SK-N-SH treated with all-trans-retinoic acid at 6 μM for 48 hours (cell line): ENCODE data around the gene LRRC56.

Source experiments
- ATAC-seq: fragments of 200-7000 bp; cut with Tn5 transposase; 3 replicates; pipeline ENCODE4 v1.9.1; 2020; ENCODE audit warnings: mild to moderate bottlenecking, moderate library complexity
- ARNTL ChIP-seq: fragments of 450-650 bp; formaldehyde crosslinking; IDR thresholded peaks from 2 replicates; pipeline ENCODE4 v1.5.0; 2020; ENCODE audit warnings: low read depth, mild to moderate bottlenecking, moderate library complexity, borderline replicate concordance
- BACH2 ChIP-seq: fragments of 250-450 bp; sonication (Bioruptor Pico); IDR thresholded peaks from 2 replicates; pipeline ENCODE4 v1.9.0; 2021; ENCODE audit warnings: mild to moderate bottlenecking, borderline replicate concordance
- CREB5 ChIP-seq: fragments of 250-450 bp; sonication (Bioruptor Pico); IDR thresholded peaks from 2 replicates; pipeline ENCODE4 v1.5.1; 2020; ENCODE audit warnings: low read depth, mild to moderate bottlenecking, moderate library complexity
- CSDC2 ChIP-seq: fragments of 250-450 bp; sonication (Bioruptor Pico); IDR thresholded peaks from 2 replicates; pipeline ENCODE4 v1.5.0; 2020; ENCODE audit warnings: mild to moderate bottlenecking, moderate library complexity
- ESRRG ChIP-seq: fragments of 250-450 bp; sonication (Bioruptor Pico); IDR thresholded peaks from 2 replicates; pipeline ENCODE4 v1.6.1; 2021; ENCODE audit warnings: mild to moderate bottlenecking
- GLIS3 ChIP-seq: fragments of 250-450 bp; sonication (Bioruptor Pico); IDR thresholded peaks from 2 replicates; pipeline ENCODE4 v1.5.0; 2020; ENCODE audit warnings: mild to moderate bottlenecking, moderate library complexity
- ISL1 ChIP-seq: fragments of 250-450 bp; sonication (Bioruptor Pico); IDR thresholded peaks from 2 replicates; pipeline ENCODE4 v2.1.2; 2022; ENCODE audit warnings: mild to moderate bottlenecking, moderate library complexity
- OSR1 ChIP-seq: fragments of 250-450 bp; sonication (Bioruptor Pico); IDR thresholded peaks from 2 replicates; pipeline ENCODE4 v1.8.0; 2022; ENCODE audit warnings: moderate library complexity, mild to moderate bottlenecking, inconsistent platforms
- POU6F1 ChIP-seq: fragments of 250-450 bp; sonication (Bioruptor Pico); IDR thresholded peaks from 2 replicates; pipeline ENCODE4 v1.8.0; 2021; ENCODE audit warnings: low read depth, mild to moderate bottlenecking, moderate library complexity, borderline replicate concordance
- PPARA ChIP-seq: fragments of 250-450 bp; sonication (Bioruptor Pico); IDR thresholded peaks from 2 replicates; pipeline ENCODE4 v1.5.0; 2020; ENCODE audit warnings: mild to moderate bottlenecking, borderline replicate concordance
- SNAI2 ChIP-seq: fragments of 250-450 bp; sonication (Bioruptor Pico); IDR thresholded peaks from 2 replicates; pipeline ENCODE4 v1.5.0; 2020; ENCODE audit warnings: mild to moderate bottlenecking, moderate library complexity
- TCF4 ChIP-seq: fragments of 250-450 bp; sonication (Bioruptor Pico); IDR thresholded peaks from 2 replicates; pipeline ENCODE4 v1.8.0; 2021; ENCODE audit warnings: mild to moderate bottlenecking, moderate library complexity, borderline replicate concordance
- TOX ChIP-seq: fragments of 250-450 bp; sonication (Bioruptor Pico); IDR thresholded peaks from 2 replicates; pipeline ENCODE4 v1.8.0; 2021; ENCODE audit warnings: mild to moderate bottlenecking, moderate library complexity, borderline replicate concordance
- TSHZ2 ChIP-seq: fragments of 250-450 bp; sonication (Bioruptor Pico); IDR thresholded peaks from 2 replicates; pipeline ENCODE4 v1.5.0; 2020; ENCODE audit warnings: mild to moderate bottlenecking, moderate library complexity
- ZC3H10 ChIP-seq: fragments of 250-450 bp; sonication (Bioruptor Pico); IDR thresholded peaks from 2 replicates; pipeline ENCODE4 v1.5.1; 2021; ENCODE audit warnings: mild to moderate bottlenecking, moderate library complexity
- ZFP3 ChIP-seq: fragments of 250-450 bp; sonication (Bioruptor Pico); IDR thresholded peaks from 2 replicates; pipeline ENCODE4 v1.5.0; 2020; ENCODE audit warnings: mild to moderate bottlenecking, moderate library complexity
- ZNF565 ChIP-seq: fragments of 450-650 bp; formaldehyde crosslinking; conservative IDR thresholded peaks from 2 replicates; pipeline ENCODE4 v1.5.0; 2020; ENCODE audit warnings: low read depth, mild to moderate bottlenecking, moderate library complexity
- ZNF70 ChIP-seq: fragments of 450-650 bp; formaldehyde crosslinking; IDR thresholded peaks from 2 replicates; pipeline ENCODE4 v1.5.0; 2020; ENCODE audit warnings: mild to moderate bottlenecking, moderate library complexity
- ZNF8 ChIP-seq: fragments of 450-650 bp; formaldehyde crosslinking; IDR thresholded peaks from 2 replicates; pipeline ENCODE4 v1.5.0; 2020; ENCODE audit warnings: mild to moderate bottlenecking, moderate library complexity

The LRRC56 gene

GRCh38 chr11:567629-568292 is 30.4 kb downstream of the LRRC56 start:
- TF ChIP-seq CREB5 (CRISPR knock-in tag): no peak
- no peak for TF ChIP-seq ZC3H10 (CRISPR knock-in tag)
- no peak for ATAC-seq

- peak; percentile 95 for ATAC-seq
Measured at GRCh38 chr11:568306-569157, 31.2 kb downstream of the LRRC56 start.

GRCh38 chr11:569158-569885 is 32.0 kb downstream of the LRRC56 start:
- ATAC-seq: no peak
- no peak for TF ChIP-seq ZNF565 (CRISPR knock-in tag)
- no peak for TF ChIP-seq POU6F1 (CRISPR knock-in tag)
- no peak for TF ChIP-seq ZFP3 (CRISPR knock-in tag)
- no peak for TF ChIP-seq TOX (CRISPR knock-in tag)
- TF ChIP-seq ZNF70 (CRISPR knock-in tag): no peak
- TF ChIP-seq OSR1 (CRISPR knock-in tag): no peak
- no peak for TF ChIP-seq ESRRG (CRISPR knock-in tag)
- no peak for TF ChIP-seq PPARA (CRISPR knock-in tag)
- no peak for TF ChIP-seq ZNF8 (CRISPR knock-in tag)

More at GRCh38 chr11:568306-569157, 31.2 kb downstream of the LRRC56 start:
- TF ChIP-seq ZC3H10 (CRISPR knock-in tag): no peak
- TF ChIP-seq ISL1 (CRISPR knock-in tag): no peak
- no peak for TF ChIP-seq BACH2 (CRISPR knock-in tag)
- TF ChIP-seq OSR1 (CRISPR knock-in tag): no peak
- no peak for TF ChIP-seq CSDC2 (CRISPR knock-in tag)
- no peak for TF ChIP-seq TCF4
- no peak for TF ChIP-seq POU6F1 (CRISPR knock-in tag)
- TF ChIP-seq TOX (CRISPR knock-in tag): no peak
- TF ChIP-seq ZFP3 (CRISPR knock-in tag): no peak
- no peak for TF ChIP-seq ZNF70 (CRISPR knock-in tag)
- TF ChIP-seq ZNF8 (CRISPR knock-in tag): no peak
- no peak for TF ChIP-seq GLIS3 (CRISPR knock-in tag)

- TF ChIP-seq CSDC2 (CRISPR knock-in tag) (no peak), ARNTL (CRISPR knock-in tag) (no peak), SNAI2 (no peak), ISL1 (CRISPR knock-in tag) (no peak), TSHZ2 (CRISPR knock-in tag) (no peak), OSR1 (CRISPR knock-in tag) (no peak), ZNF565 (CRISPR knock-in tag) (no peak)
- no peak for ATAC-seq
Measured at GRCh38 chr11:571802-572185, 34.5 kb downstream of the LRRC56 start.
